ENCODE measurements around the gene MANSC4.

MANSC4 gene

DNA sequence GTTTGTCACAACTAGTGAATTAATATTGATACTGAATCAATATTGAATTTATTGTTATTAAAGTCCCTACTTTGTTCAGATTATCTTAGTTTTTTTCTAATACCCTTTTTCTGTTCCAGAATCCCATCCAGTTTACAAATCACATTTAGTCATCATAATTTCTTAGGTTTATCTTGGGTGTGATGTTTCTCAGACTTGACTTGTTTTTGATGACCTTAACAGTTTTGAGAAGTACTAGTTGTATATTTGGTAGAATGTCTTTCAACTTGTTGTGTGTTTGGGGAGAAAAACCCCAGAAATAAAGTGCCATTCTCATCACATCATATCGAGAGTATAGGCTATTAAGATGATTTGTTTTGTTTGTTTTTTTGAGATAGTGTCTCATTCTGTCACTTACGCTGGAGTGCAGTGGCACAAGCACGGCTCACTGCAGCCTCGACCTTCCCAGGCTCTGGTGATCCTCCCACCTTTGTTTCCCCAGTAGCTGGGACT, 49.9 kb downstream of the MANSC4 start:
- no peaks in the 10 kb centered on the region for H3K9me3 Mint-ChIP-seq
- H3K27ac Mint-ChIP-seq: no peak overlapping the region
- no peak overlapping the region for H3K4me3 Mint-ChIP-seq
- no peak for TF ChIP-seq CTCF (IDR thresholded peaks at IDR 0.05; ENCODE audit: unreplicated experiment in 3 of 3)
- no peaks in the 10 kb centered on the region for H3K4me1 Mint-ChIP-seq
- peaks cover 47% of the 10 kb centered on the region for H3K36me3 Mint-ChIP-seq (ENCODE audit: low read depth)
- H3K27me3 Mint-ChIP-seq (ENCODE audit: low read depth): no peaks in the 10 kb centered on the region

GRCh38 chr12:27723212-27723611, 56.8 kb downstream of the MANSC4 start:
- Mint-ChIP-seq H3K27me3 (ENCODE audit: low read depth) (no peaks in the 10 kb centered on the region), H3K9me3 (no peaks in the 10 kb centered on the region), H3K4me1 (no peaks in the 10 kb centered on the region), H3K36me3 (ENCODE audit: low read depth) (peaks cover 26% of the 10 kb centered on the region), H3K4me3 (no peak overlapping the region), H3K27ac (no peak overlapping the region)
- TF ChIP-seq CTCF (IDR thresholded peaks at IDR 0.05; ENCODE audit: unreplicated experiment in 3 of 3): no peak
